HEK293T (cell line): Measurements from ENCODE around the gene SATL1.
A peak's percentile ranks its signal among the peaks of the same experiment; 100 is the strongest.
"Not testable (repeated sequence)": the region's sequence is repeated elsewhere in the genome, so short reads cannot be mapped to it uniquely, and the experiment has no call there.

Experiments used
- CTCF ChIA-PET: fragments of 350-600 bp; formaldehyde crosslinking; extraction: SDS; loops from one replicate; lab custom pipeline; 2021; ENCODE audit warnings: antibody characterized with exemption, inconsistent platforms; lab: Yijun Ruan, JAX
- POLR2A ChIA-PET: fragments of 350-600 bp; formaldehyde crosslinking; extraction: SDS; loops from one replicate; lab custom pipeline; 2020; ENCODE audit warnings: antibody characterized with exemption, inconsistent platforms; lab: Yijun Ruan, JAX
- DNase-seq: peaks from one replicate; pipeline ENCODE4 v3.0.0; 2012; ENCODE audit warnings: mixed read lengths; ENCODE audit errors: extremely low spot score
- ARNT ChIP-seq: fragments of 450-650 bp; IDR thresholded peaks from 2 replicates; pipeline ENCODE4 v1.6.1; 2017; ENCODE audit warnings: mild to moderate bottlenecking
- BHLHE40 ChIP-seq: fragments of 450-650 bp; IDR thresholded peaks from 2 replicates; pipeline ENCODE4 v1.6.1; 2016; ENCODE audit warnings: mild to moderate bottlenecking, moderate library complexity, borderline replicate concordance
- CTBP1 ChIP-seq: fragments of 450-650 bp; IDR thresholded peaks from 2 replicates; pipeline ENCODE4 v1.6.1; 2016; ENCODE audit warnings: borderline replicate concordance
- ELF4 ChIP-seq: fragments of 450-650 bp; IDR thresholded peaks from 2 replicates; pipeline ENCODE4 v1.6.1; 2017; ENCODE audit warnings: antibody characterized with exemption
- FOXA1 ChIP-seq: fragments of 450-650 bp; IDR thresholded peaks from 2 replicates; pipeline ENCODE4 v1.6.1; 2016; ENCODE audit warnings: mild to moderate bottlenecking
- FOXK2 ChIP-seq: fragments of 450-650 bp; IDR thresholded peaks from 2 replicates; pipeline ENCODE4 v1.6.1; 2016; ENCODE audit warnings: mild to moderate bottlenecking
- FOXM1 ChIP-seq: fragments of 450-650 bp; IDR thresholded peaks from 2 replicates; pipeline ENCODE4 v1.6.1; 2017; ENCODE audit warnings: mild to moderate bottlenecking, borderline replicate concordance
- HDGF ChIP-seq: fragments of 450-650 bp; IDR thresholded peaks from 2 replicates; pipeline ENCODE4 v1.6.1; 2017; ENCODE audit warnings: antibody characterized with exemption, borderline replicate concordance
- L3MBTL2 ChIP-seq: fragments of 450-650 bp; conservative IDR thresholded peaks from 2 replicates; pipeline ENCODE4 v1.6.1; 2016; ENCODE audit warnings: mild to moderate bottlenecking
- LEF1 ChIP-seq: fragments of 450-650 bp; IDR thresholded peaks from 2 replicates; pipeline ENCODE4 v1.6.1; 2017; ENCODE audit warnings: mild to moderate bottlenecking, borderline replicate concordance
- NFRKB ChIP-seq: fragments of 450-650 bp; IDR thresholded peaks from 2 replicates; pipeline ENCODE4 v1.6.1; 2016; ENCODE audit warnings: mild to moderate bottlenecking, moderate library complexity
- PKNOX1 ChIP-seq: fragments of 450-650 bp; IDR thresholded peaks from 2 replicates; pipeline ENCODE4 v1.6.1; 2016
- SP1 ChIP-seq: fragments of 450-650 bp; IDR thresholded peaks from 2 replicates; pipeline ENCODE4 v1.6.1; 2017
- SUZ12 ChIP-seq: fragments of 450-650 bp; IDR thresholded peaks from 2 replicates; pipeline ENCODE4 v1.6.1; 2016; ENCODE audit warnings: mild to moderate bottlenecking
- TARDBP ChIP-seq: fragments of 450-650 bp; IDR thresholded peaks from 2 replicates; pipeline ENCODE4 v1.6.1; 2016
- ZNF384 ChIP-seq: fragments of 450-650 bp; IDR thresholded peaks from 2 replicates; pipeline ENCODE4 v1.6.1; 2016

Gene SATL1

GRCh38 chrX:85243761-85244449 lies at the start of gene SATL1, which contains the start of gene ZNF711:
SATL1 (minus strand) TSS chrX:85243779; CDS start chrX:85108968, 134,811 bp downstream.
ZNF711 (plus strand) TSS chrX:85243991; CDS start chrX:85247573, 3,582 bp downstream.
- POLR2A ChIA-PET, result interaction anchor here (0.7 kb wide), 1 partner anchor 11 kb away, joined by 3 read pairs; no protein-coding TSS in a partner anchor
- TF ChIP-seq ELF4 (no peak), HDGF (no peak), NFRKB (no peak), PKNOX1 (no peak), SP1 (no peak), FOXM1 (no peak), FOXK2 (no peak), FOXA1 (no peak), ZNF384 (no peak), TARDBP (no peak), SUZ12 (no peak), BHLHE40 (no peak), CTBP1 (no peak), LEF1 (no peak), ARNT (no peak), L3MBTL2 (no peak)
- peak; percentile 52 for DNase-seq
- CTCF ChIA-PET, result interaction anchor here (1.8 kb wide), 1 partner anchor 27 kb away, joined by 4 read pairs; no protein-coding TSS in a partner anchor

- CTCF ChIA-PET, result no interaction called here
- no peak for DNase-seq
- no peak for TF ChIP-seq SP1
- POLR2A ChIA-PET, result no interaction called here
Observed at GRCh38 chrX:85288992-85289723, 45.6 kb upstream of the SATL1 start.

GRCh38 chrX:85285286-85285685 lies 41.7 kb upstream of the SATL1 start:
- DNase-seq, CTCF ChIA-PET, POLR2A ChIA-PET: not testable (repeated sequence)

- TF ChIP-seq HDGF (no peak), L3MBTL2 (0 out of 2 replicates have a peak, but pooled peaks have one; percentile 23)
- ChIA-PET POLR2A (interaction anchor here (0.6 to 0.7 kb wide), 2 partner anchors 11 to 313 kb away, joined by 3 read pairs; no protein-coding TSS in a partner anchor), CTCF (interaction anchor here (1.8 kb wide), 1 partner anchor 27 kb away, joined by 4 read pairs; no protein-coding TSS in a partner anchor)
- peak; percentile 16 for DNase-seq
Observed at GRCh38 chrX:85244450-85245211, 1.1 kb upstream of the SATL1 start.

- POLR2A ChIA-PET, result no interaction called here
Observed at GRCh38 chrX:85243155-85243554, 424 bp downstream of the SATL1 start.

GRCh38 chrX:85223359-85223758 lies 20.2 kb downstream of the SATL1 start:
- CTCF ChIA-PET, result no interaction called here
- no peak for DNase-seq
- TF ChIP-seq FOXK2, result no peak
- TF ChIP-seq TARDBP, result no peak
- TF ChIP-seq FOXM1, result no peak
- no peak for TF ChIP-seq SP1
- TF ChIP-seq ARNT, result no peak
- TF ChIP-seq ELF4, result no peak
- no peak for TF ChIP-seq PKNOX1
- TF ChIP-seq L3MBTL2, result no peak
- TF ChIP-seq LEF1, result no peak
- no peak for TF ChIP-seq HDGF
- no peak for TF ChIP-seq ZNF384
- TF ChIP-seq NFRKB, result no peak
- no peak for TF ChIP-seq BHLHE40
- no peak for TF ChIP-seq SUZ12
- TF ChIP-seq FOXA1, result no peak
- TF ChIP-seq CTBP1, result no peak
- POLR2A ChIA-PET, result no interaction called here

More at GRCh38 chrX:85243155-85243554, 424 bp downstream of the SATL1 start:
- CTCF ChIA-PET, result no interaction called here
- TF ChIP-seq SP1 (no peak), ZNF384 (no peak), SUZ12 (no peak), TARDBP (no peak), FOXM1 (no peak), HDGF (no peak), NFRKB (no peak), L3MBTL2 (no peak), ARNT (no peak), FOXK2 (no peak), LEF1 (no peak)
- no peak for DNase-seq
